OCI-LY3 (cell line): Measurements from ENCODE around the gene MYZAP.

ENCODE experiments used
- H2AFZ ChIP-seq: fragments of 200-600, 300-600 bp; shearing (Covaris generic); 2 replicates; pipeline ENCODE4 v1.6.0; 2014; ENCODE audit warnings: antibody characterized with exemption, low read depth, low read length
- H3K27ac ChIP-seq: fragments of 200-600, 300-600 bp; sonication (generic); 2 replicates; pipeline ENCODE4 v1.5.1; 2014; ENCODE audit warnings: mild to moderate bottlenecking, low read length, moderate library complexity, mixed read lengths
- H3K27me3 ChIP-seq: fragments of 200-600, 300-600 bp; sonication (generic); 2 replicates; pipeline ENCODE4 v1.6.1; 2014; ENCODE audit warnings: low read depth, low read length, mixed read lengths
- H3K36me3 ChIP-seq: fragments of 200-600, 300-600 bp; sonication (generic); replicated peaks from 2 replicates; pipeline ENCODE3; 2014; ENCODE audit warnings: low read depth, low read length, mixed read lengths
- H3K4me1 ChIP-seq: fragments of 300-600, 200-600 bp; sonication (generic); 2 replicates; pipeline ENCODE4 v1.6.1; 2014; ENCODE audit warnings: low read length, mixed read lengths
- H3K4me2 ChIP-seq: fragments of 200-600, 300-600 bp; sonication (generic); 2 replicates; pipeline ENCODE4 v1.6.1; 2014; ENCODE audit warnings: low read length, mixed read lengths
- H3K4me3 ChIP-seq: fragments of 300-600, 200-600 bp; sonication (generic); 2 replicates; pipeline ENCODE4 v1.5.1; 2014; ENCODE audit warnings: antibody characterized with exemption, mild to moderate bottlenecking, low read length, moderate library complexity
- H3K79me2 ChIP-seq: fragments of 300-600, 200-600 bp; shearing (Covaris generic); 2 replicates; pipeline ENCODE4 v1.6.1; 2014; ENCODE audit warnings: mild to moderate bottlenecking, low read length, mixed read lengths
- H3K9ac ChIP-seq: fragments of 300-600, 200-600 bp; shearing (Covaris generic); 2 replicates; pipeline ENCODE4 v1.6.0; 2014; ENCODE audit warnings: mild to moderate bottlenecking, low read length, moderate library complexity
- H3K9me3 ChIP-seq: fragments of 200-600, 300-600 bp; shearing (Covaris generic); 2 replicates; pipeline ENCODE4 v1.6.1; 2014; ENCODE audit warnings: low read length, mixed read lengths; ENCODE audit not compliant: insufficient read depth
- H4K20me1 ChIP-seq: fragments of 200-600, 300-600 bp; sonication (generic); 2 replicates; pipeline ENCODE4 v1.6.1; 2016; ENCODE audit warnings: low read length, mixed read lengths; ENCODE audit not compliant: insufficient read depth
- CTCF ChIP-seq: fragments of 200-600, 300-600 bp; sonication (generic); IDR thresholded peaks from 2 replicates; pipeline ENCODE4 v1.5.1; 2014; ENCODE audit warnings: antibody characterized with exemption, low read length, low read depth
- EZH2phosphoT487 ChIP-seq: fragments of 200-600 bp; shearing (Covaris generic); IDR thresholded peaks from 2 replicates; pipeline ENCODE4 v1.6.1; 2018; ENCODE audit warnings: antibody characterized with exemption, mixed run types, low read depth

MYZAP gene

GRCh38 chr15:57651445-57651844 is 59.7 kb downstream of the MYZAP start:
- H3K27ac ChIP-seq = no peak overlapping the region
- H3K4me2 ChIP-seq = no peak overlapping the region
- no peak overlapping the region for H3K4me3 ChIP-seq
- peaks cover 3% of the 10 kb centered on the region; the same call in 1 of the 2 replicates for H3K27me3 ChIP-seq
- H3K36me3 ChIP-seq = no peaks in the 10 kb centered on the region
- no peak overlapping the region for H2AFZ ChIP-seq
- H3K9me3 ChIP-seq = no peaks in the 10 kb centered on the region
- TF ChIP-seq EZH2phosphoT487 (no peak), CTCF (no peak)
- H3K9ac ChIP-seq = no peak overlapping the region
- peaks cover 32% of the 10 kb centered on the region for H3K4me1 ChIP-seq
- H3K79me2 ChIP-seq = no peaks in the 10 kb centered on the region
- H4K20me1 ChIP-seq = no peaks in the 10 kb centered on the region

GRCh38 chr15:57652481-57652880 is 60.8 kb downstream of the MYZAP start:
- no peaks in the 10 kb centered on the region for H3K36me3 ChIP-seq
- no peak overlapping the region for H3K27ac ChIP-seq
- H3K9me3 ChIP-seq = no peaks in the 10 kb centered on the region
- H3K9ac ChIP-seq = no peak overlapping the region
- no peaks in the 10 kb centered on the region for H4K20me1 ChIP-seq
- no peak overlapping the region for H2AFZ ChIP-seq
- H3K4me1 ChIP-seq = peaks cover 22% of the 10 kb centered on the region
- H3K79me2 ChIP-seq = no peaks in the 10 kb centered on the region
- H3K4me2 ChIP-seq = no peak overlapping the region
- H3K4me3 ChIP-seq = no peak overlapping the region
- H3K27me3 ChIP-seq = no peaks in the 10 kb centered on the region
- TF ChIP-seq EZH2phosphoT487 (no peak), CTCF (no peak)

GRCh38 chr15:57654153-57654852 is 62.6 kb downstream of the MYZAP start:
- Histone ChIP-seq H3K4me3 (no peak overlapping the region), H2AFZ (no peak overlapping the region), H3K9ac (no peak overlapping the region), H3K4me2 (no peak overlapping the region), H3K9me3 (no peaks in the 10 kb centered on the region), H3K4me1 (peaks cover 11% of the 10 kb centered on the region; the same call in 1 of the 2 replicates), H3K27me3 (no peaks in the 10 kb centered on the region), H3K27ac (no peak overlapping the region), H3K36me3 (no peaks in the 10 kb centered on the region), H4K20me1 (no peaks in the 10 kb centered on the region), H3K79me2 (no peaks in the 10 kb centered on the region)
- TF ChIP-seq EZH2phosphoT487 (no peak), CTCF (no peak)

GRCh38 chr15:57655053-57655452 is 63.3 kb downstream of the MYZAP start:
- Histone ChIP-seq H3K4me1 (peaks cover 11% of the 10 kb centered on the region; the same call in 1 of the 2 replicates), H3K36me3 (no peaks in the 10 kb centered on the region), H3K4me2 (no peak overlapping the region), H4K20me1 (no peaks in the 10 kb centered on the region), H3K27ac (no peak overlapping the region), H3K79me2 (no peaks in the 10 kb centered on the region), H3K9me3 (no peaks in the 10 kb centered on the region), H3K27me3 (no peaks in the 10 kb centered on the region), H3K4me3 (no peak overlapping the region), H3K9ac (no peak overlapping the region), H2AFZ (no peak overlapping the region)
- no peak for TF ChIP-seq CTCF
